Ecto neural progenitor cell (in vitro differentiated cells): Measurements from ENCODE around the gene A1CF.
"Not testable (repeated sequence)": the region's sequence is repeated elsewhere in the genome, so short reads cannot be mapped to it uniquely, and the experiment has no call there.

Source experiments
- DNase-seq: peaks from one replicate; pipeline ENCODE4 v3.0.0-alpha.2; 2018; ENCODE audit warnings: low spot score

A1CF gene

GRCh38 chr10:50885097-50885859 lies at the start of gene A1CF:
Gene A1CF, minus strand, starts transcription at chr10:50885627. Its CDS starts 25,687 bp downstream, at chr10:50859940.
- DNase-seq = no peak

GRCh38 chr10:50931948-50932431 lies 46.6 kb upstream of the A1CF start:
- no peak for DNase-seq

- no peak for DNase-seq
These were observed 44.2 kb upstream of the A1CF start for GRCh38 chr10:50929670-50930069.

GRCh38 chr10:50928190-50928552 lies 42.7 kb upstream of the A1CF start:
- no peak for DNase-seq

GRCh38 chr10:50927522-50928189 lies 42.2 kb upstream of the A1CF start:
- no peak for DNase-seq

- not testable (repeated sequence) for DNase-seq
These were observed 38.0 kb upstream of the A1CF start for GRCh38 chr10:50923471-50923870.

- DNase-seq = no peak
These were observed 33.6 kb upstream of the A1CF start for GRCh38 chr10:50919010-50919409.

GRCh38 chr10:50918529-50918928 lies 33.1 kb upstream of the A1CF start:
- no peak for DNase-seq

GRCh38 chr10:50917486-50917885 lies 32.1 kb upstream of the A1CF start:
- DNase-seq = no peak

- DNase-seq = no peak
These were observed 24.0 kb upstream of the A1CF start for GRCh38 chr10:50909334-50910014.

- DNase-seq = no peak
These were observed 22.9 kb upstream of the A1CF start for GRCh38 chr10:50908366-50908765.

GRCh38 chr10:50905797-50906196 lies 20.4 kb upstream of the A1CF start:
- not testable (repeated sequence) for DNase-seq

GRCh38 chr10:50896721-50897120 lies 11.3 kb upstream of the A1CF start:
- DNase-seq = no peak

- DNase-seq = no peak
These were observed 8.9 kb upstream of the A1CF start for GRCh38 chr10:50894312-50894711.

- no peak for DNase-seq
These were observed 7.0 kb upstream of the A1CF start for GRCh38 chr10:50892467-50892866.

GRCh38 chr10:50884302-50884701 lies 1.1 kb downstream of the A1CF start:
- DNase-seq = no peak

GRCh38 chr10:50883629-50884028 lies 1.8 kb downstream of the A1CF start:
- no peak for DNase-seq

- no peak for DNase-seq
These were observed 2.9 kb downstream of the A1CF start for GRCh38 chr10:50882540-50882983.

GRCh38 chr10:50881046-50881445 lies 4.4 kb downstream of the A1CF start:
- not testable (repeated sequence) for DNase-seq

GRCh38 chr10:50876429-50876828 lies 9.0 kb downstream of the A1CF start:
- DNase-seq = no peak

GRCh38 chr10:50874723-50875122 lies 10.7 kb downstream of the A1CF start:
- no peak for DNase-seq

- no peak for DNase-seq
These were observed 19.1 kb downstream of the A1CF start for GRCh38 chr10:50866317-50866716.

- no peak for DNase-seq
These were observed 22.7 kb downstream of the A1CF start for GRCh38 chr10:50862719-50863118.
